GM12874 (cell line): ENCODE data around the gene RGS3.

Experiments used
- TF ChIP-seq, protein P1 (sequence below): IDR thresholded peaks from 2 replicates; pipeline ENCODE4 v1.5.1; 2011; ENCODE audit warnings: low read depth, mild to moderate bottlenecking, control low read depth, low read length, moderate library complexity; ENCODE audit not compliant: insufficient read depth

RGS3 gene

DNA sequence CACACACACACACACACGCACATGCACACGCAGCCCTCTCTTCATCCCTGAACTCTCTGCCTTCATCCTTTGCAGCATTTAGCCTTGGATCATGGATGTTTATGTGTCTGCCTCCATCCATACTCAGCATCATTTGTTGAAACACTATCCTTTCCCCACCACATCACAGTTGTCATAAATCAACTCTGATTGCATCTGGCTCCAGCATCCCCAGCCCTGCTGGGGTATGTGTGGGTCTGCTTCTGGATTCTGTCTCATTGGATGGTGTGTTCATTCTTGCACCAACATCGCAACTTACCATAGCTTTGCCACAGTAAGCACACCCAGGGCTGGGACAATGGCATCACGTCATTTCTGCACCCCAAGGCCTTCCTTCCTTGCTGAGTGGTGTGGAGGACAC lies 175.4 kb downstream of the RGS3 start:
- TF ChIP-seq, protein P1, sequence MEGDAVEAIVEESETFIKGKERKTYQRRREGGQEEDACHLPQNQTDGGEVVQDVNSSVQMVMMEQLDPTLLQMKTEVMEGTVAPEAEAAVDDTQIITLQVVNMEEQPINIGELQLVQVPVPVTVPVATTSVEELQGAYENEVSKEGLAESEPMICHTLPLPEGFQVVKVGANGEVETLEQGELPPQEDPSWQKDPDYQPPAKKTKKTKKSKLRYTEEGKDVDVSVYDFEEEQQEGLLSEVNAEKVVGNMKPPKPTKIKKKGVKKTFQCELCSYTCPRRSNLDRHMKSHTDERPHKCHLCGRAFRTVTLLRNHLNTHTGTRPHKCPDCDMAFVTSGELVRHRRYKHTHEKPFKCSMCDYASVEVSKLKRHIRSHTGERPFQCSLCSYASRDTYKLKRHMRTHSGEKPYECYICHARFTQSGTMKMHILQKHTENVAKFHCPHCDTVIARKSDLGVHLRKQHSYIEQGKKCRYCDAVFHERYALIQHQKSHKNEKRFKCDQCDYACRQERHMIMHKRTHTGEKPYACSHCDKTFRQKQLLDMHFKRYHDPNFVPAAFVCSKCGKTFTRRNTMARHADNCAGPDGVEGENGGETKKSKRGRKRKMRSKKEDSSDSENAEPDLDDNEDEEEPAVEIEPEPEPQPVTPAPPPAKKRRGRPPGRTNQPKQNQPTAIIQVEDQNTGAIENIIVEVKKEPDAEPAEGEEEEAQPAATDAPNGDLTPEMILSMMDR, result no peak

DNA sequence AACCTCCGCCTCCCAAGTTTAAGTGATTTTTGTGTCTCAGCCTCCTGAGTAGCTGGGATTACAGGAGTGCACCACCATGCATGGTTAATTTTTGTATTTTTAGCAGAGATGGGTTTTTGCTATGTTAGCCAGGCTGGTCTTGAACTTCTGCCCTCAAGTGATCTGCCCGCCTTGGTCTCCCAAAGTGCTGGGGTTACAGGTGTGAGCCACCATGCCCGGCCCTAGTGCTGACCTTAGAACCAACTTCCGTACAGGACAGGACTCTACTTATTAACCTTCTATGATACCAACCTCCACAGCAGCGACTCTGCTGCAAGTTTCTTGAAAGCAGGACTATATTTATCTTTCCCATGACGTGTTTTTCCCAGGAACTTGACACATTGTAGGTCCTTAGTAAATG lies 176.9 kb downstream of the RGS3 start:
- TF ChIP-seq, protein P1, result no peak

DNA sequence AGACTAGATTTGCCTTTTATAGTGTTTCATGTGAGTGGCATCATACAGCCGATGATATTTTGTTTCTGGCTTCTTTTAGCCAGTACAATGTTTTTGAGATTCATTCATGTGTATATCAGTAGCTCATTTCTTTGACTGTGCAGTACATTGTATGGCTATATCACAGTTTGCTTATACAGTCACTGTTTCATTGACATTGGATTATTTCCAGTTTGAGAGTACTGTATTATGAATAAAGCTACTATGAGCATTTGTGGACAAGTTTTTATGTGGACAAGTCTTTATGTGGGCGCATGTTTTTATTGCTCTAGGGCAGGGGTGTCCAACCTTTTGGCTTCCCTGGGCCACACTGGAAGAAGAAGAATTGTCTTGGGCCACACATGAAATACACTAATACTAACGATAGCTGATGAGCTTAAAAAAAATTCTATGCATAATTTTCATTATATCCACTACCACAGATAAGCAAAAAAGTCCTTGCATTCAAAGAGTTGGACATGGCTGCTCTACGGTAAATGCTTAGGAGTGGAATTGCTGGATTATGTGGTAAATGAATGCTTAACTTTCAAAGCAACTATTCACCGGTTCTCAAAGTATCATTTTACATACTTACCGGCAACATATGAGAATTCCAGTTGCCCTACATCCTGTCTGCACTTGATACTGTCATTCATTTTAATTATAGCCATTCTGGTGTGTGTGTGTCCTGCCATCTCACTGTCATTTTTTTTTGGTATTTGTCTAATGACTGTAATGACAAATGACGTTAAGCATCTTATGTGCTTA lies 177.8 kb downstream of the RGS3 start:
- TF ChIP-seq, protein P1, result no peak

DNA sequence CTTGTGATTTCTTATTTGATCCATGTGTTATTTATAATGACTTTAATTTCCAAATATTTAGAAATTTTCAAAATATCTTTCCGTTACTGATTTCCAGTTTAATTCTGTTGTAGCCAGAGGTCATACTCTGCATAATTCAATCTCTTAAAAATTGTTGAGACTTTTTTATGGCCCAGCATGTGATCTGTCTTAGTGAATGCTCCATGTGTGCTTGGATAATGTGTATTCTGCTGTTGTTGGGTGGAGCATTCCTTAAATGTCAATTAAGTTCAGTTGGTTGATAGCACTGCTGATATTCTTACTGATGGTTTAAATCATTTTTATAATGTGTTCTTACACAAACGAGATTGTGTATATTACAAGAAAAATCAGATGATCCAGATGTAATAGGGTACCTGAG lies 180.8 kb downstream of the RGS3 start:
- TF ChIP-seq, protein P1, result no peak

DNA sequence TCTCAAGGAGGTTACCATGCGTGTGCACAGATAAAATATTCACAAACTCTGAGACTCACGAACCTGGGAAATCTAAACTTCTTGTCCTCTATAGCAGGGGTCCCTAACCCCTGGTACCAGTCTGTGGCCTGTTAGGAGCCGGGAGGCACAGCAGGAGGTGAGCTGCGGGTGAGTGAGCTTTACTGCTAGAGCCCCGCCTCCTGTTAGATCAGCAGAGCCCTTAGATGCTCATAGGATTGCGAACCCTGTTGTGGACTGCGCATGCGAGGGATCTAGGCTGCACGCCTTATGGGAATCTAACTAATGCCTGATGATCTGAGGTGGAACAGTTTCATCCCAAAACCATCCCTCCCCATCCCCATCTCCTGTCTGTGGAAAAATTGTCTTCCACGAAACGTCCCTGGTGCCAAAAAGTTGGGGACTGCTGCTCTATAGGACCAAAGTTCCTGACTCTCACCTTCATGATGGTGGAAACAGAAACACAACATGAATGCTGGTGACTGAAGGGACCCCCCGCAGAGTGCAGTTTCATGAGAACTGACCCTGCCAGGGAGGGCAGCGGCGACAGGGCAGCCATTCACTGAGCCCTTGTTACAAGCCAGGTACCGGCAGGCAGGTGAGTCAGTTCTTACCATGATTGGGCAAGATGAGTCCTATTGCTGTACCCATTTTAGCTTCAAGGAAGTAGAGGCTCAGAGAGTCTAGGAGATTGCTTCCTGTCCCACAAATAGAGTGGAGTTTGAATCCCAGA lies 181.9 kb downstream of the RGS3 start:
- TF ChIP-seq, protein P1, result no peak

DNA sequence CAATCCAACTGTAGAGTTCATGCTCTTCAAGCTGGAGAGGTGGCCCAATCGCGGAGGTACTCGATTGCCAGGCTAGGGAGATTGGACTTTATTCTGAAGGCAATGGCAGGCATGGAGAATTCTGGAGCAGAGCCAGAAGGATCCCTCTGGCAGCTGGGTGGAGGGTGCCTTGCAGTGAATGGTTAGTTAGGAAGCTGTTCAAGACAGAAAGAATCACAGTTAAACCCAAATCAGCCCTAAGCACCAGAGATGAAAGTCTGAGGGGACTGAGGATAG lies 182.4 kb downstream of the RGS3 start:
- TF ChIP-seq, protein P1, result no peak

DNA sequence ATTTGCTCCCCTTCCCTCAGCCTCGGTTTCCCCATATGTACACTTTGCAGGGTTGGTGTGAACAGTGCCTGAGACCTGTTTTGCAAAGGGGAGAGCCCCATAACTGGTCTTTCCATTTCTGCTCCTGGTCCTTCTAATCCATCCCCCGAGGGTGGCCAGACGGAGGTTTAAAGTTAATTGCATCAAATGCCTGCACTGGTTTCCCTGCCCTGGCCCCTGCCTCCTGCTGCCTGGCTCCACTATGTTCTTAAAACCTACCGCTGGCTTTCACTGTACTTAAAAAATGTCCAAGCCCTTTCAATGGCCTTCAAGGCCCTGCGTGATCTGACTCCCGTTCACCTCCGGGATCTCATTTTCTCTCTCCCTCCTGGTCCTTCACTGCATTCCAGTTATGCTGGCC lies 183.0 kb downstream of the RGS3 start:
- TF ChIP-seq, protein P1, result no peak
